ENCODE measurements around the gene B9D1. TPM values are rescaled to one million over a fixed set of nuclear protein-coding genes. Genes with fewer than 3 reads are reported as not detected.

B9D1 gene
- total and polyA plus RNA-seq, 8 donors = 6.6 to 39.6 (median 12.5) TPM

DNA sequence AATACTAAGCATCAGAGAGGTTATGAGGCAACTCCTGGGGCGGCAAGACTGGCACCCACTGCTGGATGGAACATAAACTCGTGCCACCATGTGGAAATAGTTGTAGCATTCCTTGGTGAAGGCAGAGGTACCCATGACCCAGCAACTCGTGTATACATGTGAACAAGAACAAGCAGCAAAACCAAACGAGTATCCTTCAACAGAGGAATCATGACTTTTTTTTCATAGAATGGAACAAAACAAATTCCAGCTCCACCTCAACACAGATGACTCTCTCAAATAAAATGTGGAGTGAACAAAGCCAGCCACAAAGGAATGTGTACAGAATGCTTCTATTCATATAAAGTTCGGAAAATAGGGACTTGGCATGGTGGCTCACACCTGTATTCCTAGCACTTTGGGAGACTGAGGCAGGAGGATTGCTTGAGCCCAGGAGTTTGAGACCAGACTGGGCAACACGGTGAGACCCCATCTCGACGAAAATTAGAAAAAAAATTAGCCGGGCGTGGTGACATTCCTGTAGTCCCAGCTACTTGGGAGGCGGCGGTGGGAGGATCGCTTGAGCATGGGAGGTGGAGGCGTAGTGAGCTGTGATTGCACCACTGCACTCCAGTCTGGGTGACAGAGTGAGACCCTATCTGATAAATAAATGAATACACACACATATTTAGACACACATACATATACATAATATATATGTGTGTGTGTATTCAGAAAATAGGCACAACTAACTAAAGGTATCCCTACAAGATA is 35.3 kb downstream of the B9D1 start:
- no peak for FAIRE-seq
- TF ChIP-seq, protein P1, sequence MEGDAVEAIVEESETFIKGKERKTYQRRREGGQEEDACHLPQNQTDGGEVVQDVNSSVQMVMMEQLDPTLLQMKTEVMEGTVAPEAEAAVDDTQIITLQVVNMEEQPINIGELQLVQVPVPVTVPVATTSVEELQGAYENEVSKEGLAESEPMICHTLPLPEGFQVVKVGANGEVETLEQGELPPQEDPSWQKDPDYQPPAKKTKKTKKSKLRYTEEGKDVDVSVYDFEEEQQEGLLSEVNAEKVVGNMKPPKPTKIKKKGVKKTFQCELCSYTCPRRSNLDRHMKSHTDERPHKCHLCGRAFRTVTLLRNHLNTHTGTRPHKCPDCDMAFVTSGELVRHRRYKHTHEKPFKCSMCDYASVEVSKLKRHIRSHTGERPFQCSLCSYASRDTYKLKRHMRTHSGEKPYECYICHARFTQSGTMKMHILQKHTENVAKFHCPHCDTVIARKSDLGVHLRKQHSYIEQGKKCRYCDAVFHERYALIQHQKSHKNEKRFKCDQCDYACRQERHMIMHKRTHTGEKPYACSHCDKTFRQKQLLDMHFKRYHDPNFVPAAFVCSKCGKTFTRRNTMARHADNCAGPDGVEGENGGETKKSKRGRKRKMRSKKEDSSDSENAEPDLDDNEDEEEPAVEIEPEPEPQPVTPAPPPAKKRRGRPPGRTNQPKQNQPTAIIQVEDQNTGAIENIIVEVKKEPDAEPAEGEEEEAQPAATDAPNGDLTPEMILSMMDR (IDR thresholded peaks at IDR 0.05) = no peak
- WGBS, 2 donors = 93 to 94% methylated on average over 14 of the region's 14 CpGs
- Histone ChIP-seq H3K9me3 (no peaks in the 10 kb centered on the region), H3K27me3 (no peaks in the 10 kb centered on the region), H3K27ac (no peak overlapping the region), H3K4me1 (no peaks in the 10 kb centered on the region), H3K36me3 (peaks cover 0 to 4% (median 0%) of the 10 kb centered on the region in 3 donors), H3K4me3 (no peak overlapping the region)
- intact Hi-C loops (cut with DNase I) = no loop called here
- ATAC-seq = no peak
- DNase-seq = peak in 1 of 6 donors; percentile 22

DNA sequence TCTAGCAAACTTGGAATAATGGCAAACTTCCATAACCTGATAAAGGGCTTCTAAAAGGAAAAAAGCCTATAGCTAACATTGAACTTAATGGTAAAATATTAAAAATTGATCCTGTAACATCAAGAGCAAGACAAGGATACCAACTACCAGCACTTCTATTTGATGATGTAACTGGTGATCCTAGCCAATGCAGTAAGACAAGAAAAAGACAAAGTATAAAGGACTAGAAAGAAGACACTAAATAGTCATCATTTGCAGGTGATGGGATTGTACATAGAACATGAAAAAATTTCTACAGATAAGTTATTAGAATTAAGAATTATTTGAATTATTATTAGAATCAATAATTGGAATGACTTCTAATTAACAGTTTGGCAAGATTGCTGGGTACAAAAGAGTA is 37.0 kb downstream of the B9D1 start:
- Histone ChIP-seq H3K4me1 (no peaks in the 10 kb centered on the region), H3K27ac (no peak overlapping the region), H3K36me3 (peaks cover 0 to 4% (median 0%) of the 10 kb centered on the region in 3 donors), H3K9me3 (no peaks in the 10 kb centered on the region), H3K27me3 (no peaks in the 10 kb centered on the region), H3K4me3 (no peak overlapping the region)
- DNase-seq (no peak), ATAC-seq (no peak), FAIRE-seq (no peak)
- TF ChIP-seq, protein P1 (IDR thresholded peaks at IDR 0.05) = no peak
- intact Hi-C loops (cut with DNase I) = no loop called here

DNA sequence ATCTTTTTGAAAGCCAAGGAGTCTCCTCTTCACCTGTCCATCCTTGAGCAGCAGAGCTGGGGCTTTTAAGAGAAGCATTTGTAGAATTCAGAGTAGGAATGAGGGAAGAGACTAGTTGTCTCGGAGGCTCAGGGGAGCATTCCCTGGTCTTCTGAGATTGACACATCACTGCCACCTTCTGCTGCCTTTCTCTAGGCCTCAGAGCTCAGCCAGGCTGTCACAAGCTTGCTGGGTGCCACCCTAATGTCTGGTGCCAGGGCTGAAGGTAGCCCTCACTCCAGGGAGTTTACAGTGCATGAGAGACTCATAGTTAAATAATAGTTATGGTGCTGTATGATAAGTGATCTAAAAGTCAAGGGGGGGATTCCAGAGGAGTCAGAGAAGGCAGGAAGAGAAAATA is 39.7 kb downstream of the B9D1 start:
- H3K27me3 ChIP-seq = no peaks in the 10 kb centered on the region
- intact Hi-C loops (cut with DNase I) = no loop called here
- no peak overlapping the region for H3K4me3 ChIP-seq
- no peak for DNase-seq
- ATAC-seq = no peak
- no peaks in the 10 kb centered on the region for H3K9me3 ChIP-seq
- no peak for FAIRE-seq
- no peaks in the 10 kb centered on the region for H3K4me1 ChIP-seq
- 98 to 100% methylated on average over 1 of the region's 1 CpG for WGBS, 2 donors
- H3K36me3 ChIP-seq = peaks cover 0 to 4% (median 0%) of the 10 kb centered on the region in 3 donors
- H3K27ac ChIP-seq = no peak overlapping the region
- TF ChIP-seq, protein P1 (IDR thresholded peaks at IDR 0.05) = no peak

DNA sequence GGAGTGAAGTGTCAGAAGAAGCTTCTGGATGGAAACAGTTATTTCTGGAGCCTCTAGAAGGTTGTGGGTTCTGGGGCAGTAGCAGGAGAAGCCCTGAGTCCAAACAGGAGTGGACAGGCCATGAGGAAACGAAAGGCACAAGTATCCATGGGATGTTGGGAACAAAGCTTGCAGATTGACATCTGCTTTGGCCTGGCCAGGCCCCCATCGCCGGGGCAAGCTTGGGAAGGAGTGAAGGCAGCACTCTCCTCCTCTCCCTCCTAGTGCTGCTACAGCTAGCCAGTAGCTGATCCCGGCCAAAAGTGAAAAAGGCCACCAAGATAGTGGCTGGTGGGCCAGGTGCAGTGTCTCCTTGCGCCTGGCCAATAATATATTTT is 40.4 kb downstream of the B9D1 start:
- Histone ChIP-seq H3K36me3 (peaks cover 0 to 4% (median 0%) of the 10 kb centered on the region in 3 donors), H3K4me1 (no peaks in the 10 kb centered on the region), H3K27ac (no peak overlapping the region), H3K9me3 (no peaks in the 10 kb centered on the region), H3K27me3 (no peaks in the 10 kb centered on the region), H3K4me3 (no peak overlapping the region)
- TF ChIP-seq, protein P1 (IDR thresholded peaks at IDR 0.05) = no peak
- WGBS, 2 donors = 93 to 95% methylated on average over 5 of the region's 5 CpGs
- intact Hi-C loops (cut with DNase I) = no loop called here
- FAIRE-seq (no peak), DNase-seq (peak in 1 of 6 donors; percentile 51), ATAC-seq (no peak)

DNA sequence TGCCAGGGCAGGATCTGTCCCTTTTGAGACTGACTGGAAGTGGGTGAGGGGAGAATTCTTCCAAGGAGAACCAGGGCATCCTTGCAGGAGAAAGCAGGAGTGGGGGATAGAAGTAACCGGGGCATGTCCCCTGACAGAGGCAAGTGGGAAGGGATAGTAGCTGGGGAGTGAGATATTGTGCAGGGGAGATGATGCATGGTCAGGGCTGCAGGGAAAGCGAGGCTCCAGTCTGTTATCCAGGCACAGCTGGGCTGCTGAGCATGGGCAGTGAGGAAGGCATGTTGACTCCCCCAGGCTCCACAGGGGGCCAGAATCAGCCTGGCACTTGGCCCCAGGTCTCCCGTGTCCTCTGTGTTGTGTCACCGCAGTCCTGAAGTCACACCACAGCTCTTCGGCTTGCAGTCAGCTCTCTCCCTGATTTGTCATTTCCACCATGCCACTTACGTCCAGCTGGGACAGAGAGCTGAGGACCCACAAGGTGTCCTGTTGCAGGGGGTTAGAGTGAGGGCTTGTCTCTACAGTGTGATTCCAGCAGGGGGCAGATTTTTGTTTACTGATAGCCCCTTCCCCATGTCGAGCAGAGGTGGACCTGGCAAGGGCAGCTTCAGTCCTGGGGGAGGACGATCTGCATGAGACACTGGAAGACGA is 40.9 kb downstream of the B9D1 start:
- peaks cover 0 to 4% (median 0%) of the 10 kb centered on the region in 3 donors for H3K36me3 ChIP-seq
- H3K27ac ChIP-seq = no peak overlapping the region
- intact Hi-C loops (cut with DNase I) = no loop called here
- no peak overlapping the region for H3K4me3 ChIP-seq
- FAIRE-seq (no peak), ATAC-seq (no peak), DNase-seq (peak in 1 of 6 donors; percentile 16)
- 87 to 89% methylated on average over 9 of the region's 9 CpGs for WGBS, 2 donors
- H3K9me3 ChIP-seq = no peaks in the 10 kb centered on the region
- H3K27me3 ChIP-seq = no peaks in the 10 kb centered on the region
- H3K4me1 ChIP-seq = no peaks in the 10 kb centered on the region
- TF ChIP-seq, protein P1 (IDR thresholded peaks at IDR 0.05) = no peak
